Nasal cavity respiratory epithelium epithelial cell of viscerocranial mucosa (primary cell): ENCODE measurements around the gene KRAS. TPM values are rescaled to one million over a fixed set of nuclear protein-coding genes. Genes with fewer than 3 reads are reported as not detected.

Experiments used
- total RNA-seq: library from RNA; depleted of rRNA; stranded (reverse); fragments of >200 nt; gene quantifications from 2 replicates; pipeline ENCODE4 v1.2.3, GENCODE V29; 2014

Gene KRAS
- 21.5 and 36.2 TPM in 2 replicates for total RNA-seq

GRCh38 chr12:25250744-25251730 is at the start of gene KRAS:
Gene KRAS, minus strand, starts transcription at chr12:25250929.

GRCh38 chr12:25195056-25195971 is 55.4 kb downstream of the KRAS start, which contains the start of the genes DNAI7 and ETFRF1:
Gene DNAI7, minus strand, starts transcription at chr12:25195160. Its CDS starts 82 bp downstream, at chr12:25195078.
Gene ETFRF1, plus strand, starts transcription at chr12:25195237. Its CDS starts 8,720 bp downstream, at chr12:25203957.

Other genes starting within 250 kb of the KRAS start
- under 0.01 and 0.07 TPM in 2 replicates for gene DNAI7, start 55.8 kb downstream of the KRAS start, total RNA-seq
- 13.0 and 13.2 TPM in 2 replicates for gene ETFRF1, start 55.7 kb downstream of the KRAS start, total RNA-seq